GM11168 (cell line): ENCODE results near the gene ADGRL4.

ENCODE experiments used
- in situ Hi-C: fragments of 300-500 bp; cut with MboI; formaldehyde crosslinking; loops from one replicate; pipeline ENCODE4 v1.12.0; 2022; ENCODE audit warnings: low sequenced_read_pairs; ENCODE audit not compliant: unreplicated experiment

The ADGRL4 gene

GRCh38 chr1:78840453-78841271 is 165.9 kb downstream of the ADGRL4 start:
- in situ Hi-C loops = loop anchor here (25.0 kb wide), 1 partner anchor 522 kb away; no protein-coding TSS in a partner anchor
